HL-60 (cell line): ENCODE measurements around the gene UNC80.

Experiments used
- GABPA ChIP-seq: IDR thresholded peaks from 2 replicates; pipeline ENCODE4 v1.6.1; 2012; ENCODE audit warnings: low read depth
- TF ChIP-seq, protein P1 (sequence below): IDR thresholded peaks from one replicate; pipeline ENCODE4 v1.5.1; 2011; ENCODE audit warnings: low read length, control low read depth, inconsistent platforms; ENCODE audit not compliant: insufficient read depth
- TF ChIP-seq, protein P2 (sequence below): IDR thresholded peaks from 2 replicates; pipeline ENCODE4 v1.6.1; 2012; ENCODE audit warnings: low read depth; ENCODE audit not compliant: insufficient replicate concordance

DNA sequence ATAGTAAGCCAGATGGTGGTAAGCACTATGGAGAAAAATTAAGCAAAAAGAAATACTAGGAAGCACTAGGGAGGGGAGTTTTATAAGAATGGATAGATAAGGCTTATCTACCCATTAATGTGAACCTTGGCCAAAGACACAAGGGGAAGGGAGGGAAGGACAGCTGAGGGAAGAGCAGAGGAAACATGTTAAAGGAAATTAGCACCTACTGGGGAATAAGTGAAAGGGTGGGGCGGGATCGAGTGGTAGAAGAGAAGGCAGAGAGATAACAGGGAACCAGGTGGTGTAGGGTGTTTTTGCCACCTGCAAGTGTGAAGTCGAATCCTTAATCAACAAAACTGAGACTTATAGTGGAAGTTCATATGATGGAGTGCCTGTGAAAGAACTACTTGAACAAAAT lies 1.7 kb downstream of the UNC80 start:
- TF ChIP-seq, protein P1, sequence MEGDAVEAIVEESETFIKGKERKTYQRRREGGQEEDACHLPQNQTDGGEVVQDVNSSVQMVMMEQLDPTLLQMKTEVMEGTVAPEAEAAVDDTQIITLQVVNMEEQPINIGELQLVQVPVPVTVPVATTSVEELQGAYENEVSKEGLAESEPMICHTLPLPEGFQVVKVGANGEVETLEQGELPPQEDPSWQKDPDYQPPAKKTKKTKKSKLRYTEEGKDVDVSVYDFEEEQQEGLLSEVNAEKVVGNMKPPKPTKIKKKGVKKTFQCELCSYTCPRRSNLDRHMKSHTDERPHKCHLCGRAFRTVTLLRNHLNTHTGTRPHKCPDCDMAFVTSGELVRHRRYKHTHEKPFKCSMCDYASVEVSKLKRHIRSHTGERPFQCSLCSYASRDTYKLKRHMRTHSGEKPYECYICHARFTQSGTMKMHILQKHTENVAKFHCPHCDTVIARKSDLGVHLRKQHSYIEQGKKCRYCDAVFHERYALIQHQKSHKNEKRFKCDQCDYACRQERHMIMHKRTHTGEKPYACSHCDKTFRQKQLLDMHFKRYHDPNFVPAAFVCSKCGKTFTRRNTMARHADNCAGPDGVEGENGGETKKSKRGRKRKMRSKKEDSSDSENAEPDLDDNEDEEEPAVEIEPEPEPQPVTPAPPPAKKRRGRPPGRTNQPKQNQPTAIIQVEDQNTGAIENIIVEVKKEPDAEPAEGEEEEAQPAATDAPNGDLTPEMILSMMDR = no peak
- TF ChIP-seq, protein P2, sequence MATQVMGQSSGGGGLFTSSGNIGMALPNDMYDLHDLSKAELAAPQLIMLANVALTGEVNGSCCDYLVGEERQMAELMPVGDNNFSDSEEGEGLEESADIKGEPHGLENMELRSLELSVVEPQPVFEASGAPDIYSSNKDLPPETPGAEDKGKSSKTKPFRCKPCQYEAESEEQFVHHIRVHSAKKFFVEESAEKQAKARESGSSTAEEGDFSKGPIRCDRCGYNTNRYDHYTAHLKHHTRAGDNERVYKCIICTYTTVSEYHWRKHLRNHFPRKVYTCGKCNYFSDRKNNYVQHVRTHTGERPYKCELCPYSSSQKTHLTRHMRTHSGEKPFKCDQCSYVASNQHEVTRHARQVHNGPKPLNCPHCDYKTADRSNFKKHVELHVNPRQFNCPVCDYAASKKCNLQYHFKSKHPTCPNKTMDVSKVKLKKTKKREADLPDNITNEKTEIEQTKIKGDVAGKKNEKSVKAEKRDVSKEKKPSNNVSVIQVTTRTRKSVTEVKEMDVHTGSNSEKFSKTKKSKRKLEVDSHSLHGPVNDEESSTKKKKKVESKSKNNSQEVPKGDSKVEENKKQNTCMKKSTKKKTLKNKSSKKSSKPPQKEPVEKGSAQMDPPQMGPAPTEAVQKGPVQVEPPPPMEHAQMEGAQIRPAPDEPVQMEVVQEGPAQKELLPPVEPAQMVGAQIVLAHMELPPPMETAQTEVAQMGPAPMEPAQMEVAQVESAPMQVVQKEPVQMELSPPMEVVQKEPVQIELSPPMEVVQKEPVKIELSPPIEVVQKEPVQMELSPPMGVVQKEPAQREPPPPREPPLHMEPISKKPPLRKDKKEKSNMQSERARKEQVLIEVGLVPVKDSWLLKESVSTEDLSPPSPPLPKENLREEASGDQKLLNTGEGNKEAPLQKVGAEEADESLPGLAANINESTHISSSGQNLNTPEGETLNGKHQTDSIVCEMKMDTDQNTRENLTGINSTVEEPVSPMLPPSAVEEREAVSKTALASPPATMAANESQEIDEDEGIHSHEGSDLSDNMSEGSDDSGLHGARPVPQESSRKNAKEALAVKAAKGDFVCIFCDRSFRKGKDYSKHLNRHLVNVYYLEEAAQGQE = no peak
- no peak for TF ChIP-seq GABPA
